Upper lobe of left lung (tissue), 6 donors: Measurements from ENCODE around the gene DCANP1. TPM values are rescaled to one million over a fixed set of nuclear protein-coding genes. Genes with fewer than 3 reads are reported as not detected.
A peak's percentile ranks its signal among the peaks of the same experiment; 100 is the strongest.

Source experiments
- ATAC-seq, 2 donors: fragments of 200-7000 bp; cut with Tn5 transposase; one replicate each; pipeline ENCODE4 v1.9.1; 2022; ENCODE audit warnings: mild to moderate bottlenecking in 2 of 2, moderate library complexity in 2 of 2; ENCODE audit not compliant: low FRiP score in 2 of 2
- DNase-seq, 2 donors: peaks; one replicate each; pipeline ENCODE4 v3.0.0-alpha.2; 2019 to 2020
- H3K27ac ChIP-seq, 4 donors: fragments of 200-600 bp; sonication (generic); one replicate each; pipeline ENCODE4 v1.5.1; 2016 to 2019
- H3K27me3 ChIP-seq, 4 donors: fragments of 200-600 bp; sonication (generic); one replicate each; pipeline ENCODE4 v1.5.1; 2017 to 2019
- H3K36me3 ChIP-seq, 4 donors: fragments of 200-600 bp; sonication (generic); one replicate each; pipeline ENCODE4 v1.5.1; 2016 to 2019
- H3K4me1 ChIP-seq, 4 donors: fragments of 200-600 bp; sonication (generic); one replicate each; pipeline ENCODE4 v1.5.1; 2018 to 2019
- H3K4me3 ChIP-seq, 4 donors: fragments of 200-600 bp; sonication (generic); one replicate each; pipeline ENCODE4 v1.5.1; 2017 to 2019; ENCODE audit warnings: mild to moderate bottlenecking in 2 of 4, moderate library complexity in 1 of 4
- H3K9me3 ChIP-seq, 4 donors: fragments of 200-600 bp; sonication (generic); one replicate each; pipeline ENCODE4 v1.5.1; 2018 to 2019
- CTCF ChIP-seq, 6 experiments: fragments of 450-650 bp in 4 of 6; fragments of 200-600 bp in 2 of 6; sonication (generic) in 2 of 6; IDR thresholded peaks; one replicate each; pipeline ENCODE4 v1.5.1; 2016 to 2019; ENCODE audit warnings: antibody characterized with exemption in 6 of 6
- EP300 ChIP-seq, 4 donors: sonication (generic); formaldehyde crosslinking; IDR thresholded peaks; one replicate each; pipeline ENCODE4 v1.5.1; 2017; ENCODE audit warnings: antibody characterized with exemption in 4 of 4, control low read depth in 2 of 4
- POLR2A ChIP-seq, 4 donors: fragments of 450-650 bp; IDR thresholded peaks; one replicate each; pipeline ENCODE4 v1.5.1; 2016 to 2017; ENCODE audit warnings: antibody characterized with exemption in 4 of 4, mild to moderate bottlenecking in 2 of 4
- POLR2AphosphoS5 ChIP-seq, 2 donors: sonication (generic); formaldehyde crosslinking; IDR thresholded peaks; one replicate each; pipeline ENCODE4 v1.5.1; 2017; ENCODE audit warnings: antibody characterized with exemption in 2 of 2
- WGBS, 2 donors: methylation state at CpG; one replicate each; pipeline ENCODE4 v1.1.5; 2017 to 2018; 5-methylcytosine and 5-hydroxymethylcytosine counted together
- total RNA-seq, 6 donors: library from RNA; depleted of rRNA in 4 of 6; stranded (reverse); fragments of >200 nt in 4 of 6; gene quantifications; one replicate each; pipeline versions ENCODE4 v1.1.0 to v1.2.1, GENCODE V29; 2016 to 2021
- donor health status: DM: no; HTN: no; CAD: no; lungs with moderate emphysema.
- donor health status: DM: no; HTN: yes; CAD: no; lungs with severe emphysema.

The DCANP1 gene
- total RNA-seq, 6 donors from 2014 or later = 0.11 to 1.0 (median 0.27) TPM; not detected in 2

DNA sequence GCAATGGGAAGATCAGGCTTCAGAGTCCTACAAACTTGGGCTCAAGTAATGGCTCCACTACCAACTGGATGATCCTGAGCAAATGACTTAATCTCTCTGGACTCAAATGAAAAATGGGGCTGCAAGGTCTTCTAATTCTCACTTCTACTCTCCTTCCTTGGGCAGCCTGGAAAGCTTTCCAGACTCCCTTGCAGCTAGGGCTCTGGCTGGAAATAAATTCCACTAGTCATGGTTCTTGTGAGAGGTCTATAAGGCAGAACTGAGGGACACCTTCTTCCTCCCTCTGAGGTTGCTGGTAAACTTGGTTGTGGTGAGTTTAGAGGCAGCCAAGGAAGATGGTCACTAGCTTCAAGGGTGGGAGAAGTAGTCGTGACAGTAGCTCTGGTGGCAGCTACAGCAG lies 18.6 kb downstream of the DCANP1 start:
- ATAC-seq (no peak), DNase-seq (no peak)
- H3K27ac ChIP-seq = no peak overlapping the region
- H3K4me1 ChIP-seq = peaks cover 0 to 11% (median 3%) of the 10 kb centered on the region in 4 donors
- no peaks in the 10 kb centered on the region for H3K36me3 ChIP-seq
- no peak overlapping the region for H3K4me3 ChIP-seq
- 72 to 86% methylated on average over 1 of the region's 1 CpG for WGBS, 2 donors
- no peaks in the 10 kb centered on the region for H3K27me3 ChIP-seq
- H3K9me3 ChIP-seq = peaks cover 0 to 7% (median 2%) of the 10 kb centered on the region in 4 donors
- no peak for TF ChIP-seq POLR2AphosphoS5 (IDR thresholded peaks at IDR 0.05)
- no peak for TF ChIP-seq EP300 (IDR thresholded peaks at IDR 0.05)
- TF ChIP-seq CTCF (IDR thresholded peaks at IDR 0.05) = no peak
- TF ChIP-seq POLR2A (IDR thresholded peaks at IDR 0.05) = no peak

GRCh38 chr5:135426102-135427082 lies 20.8 kb downstream of the DCANP1 start:
- 40 to 43% methylated on average over 7 of the region's 7 CpGs for WGBS, 2 donors
- Histone ChIP-seq H3K27me3 (no peaks in the 10 kb centered on the region), H3K36me3 (no peaks in the 10 kb centered on the region), H3K27ac (peak overlapping the region in 2 of 4 donors; percentile 36 to 38), H3K9me3 (peaks cover 0 to 7% (median 2%) of the 10 kb centered on the region in 4 donors), H3K4me3 (no peak overlapping the region), H3K4me1 (peaks cover 0 to 8% (median 3%) of the 10 kb centered on the region in 4 donors)
- ATAC-seq (peak; percentile 64 to 83), DNase-seq (no peak)
- TF ChIP-seq CTCF (IDR thresholded peaks at IDR 0.05) = peak; percentile 33 to 68 (median 46)
- no peak for TF ChIP-seq EP300 (IDR thresholded peaks at IDR 0.05)

GRCh38 chr5:135425641-135426040 lies 21.5 kb downstream of the DCANP1 start:
- DNase-seq (no peak), ATAC-seq (no peak)
- Histone ChIP-seq H3K9me3 (peaks cover 0 to 7% (median 2%) of the 10 kb centered on the region in 4 donors), H3K36me3 (no peaks in the 10 kb centered on the region), H3K27ac (peak overlapping the region in 2 of 4 donors; percentile 36 to 38), H3K4me1 (peaks cover 0 to 8% (median 3%) of the 10 kb centered on the region in 4 donors), H3K27me3 (no peaks in the 10 kb centered on the region), H3K4me3 (no peak overlapping the region)
- 43 to 56% methylated on average over 2 of the region's 2 CpGs for WGBS, 2 donors
- TF ChIP-seq CTCF (IDR thresholded peaks at IDR 0.05) = no peak
- TF ChIP-seq EP300 (IDR thresholded peaks at IDR 0.05) = no peak
- TF ChIP-seq POLR2AphosphoS5 (IDR thresholded peaks at IDR 0.05) = no peak
- no peak for TF ChIP-seq POLR2A (IDR thresholded peaks at IDR 0.05)

DNA sequence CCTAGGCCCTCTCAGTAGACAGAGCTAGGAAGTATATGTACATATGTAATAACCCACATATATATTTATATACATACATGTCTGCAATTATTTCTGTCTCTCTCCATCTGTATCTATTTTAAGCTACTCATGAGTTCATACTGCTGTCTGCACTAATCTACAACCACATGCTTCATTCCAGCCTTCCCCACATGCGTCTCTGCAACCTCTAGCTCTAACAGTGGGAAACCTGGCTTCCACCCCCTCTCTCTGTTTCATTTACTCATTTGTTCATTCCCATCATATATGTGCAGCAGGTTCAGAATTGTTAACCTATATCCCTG lies 23.3 kb downstream of the DCANP1 start:
- H3K27me3 ChIP-seq = no peaks in the 10 kb centered on the region
- peaks cover 0 to 8% (median 3%) of the 10 kb centered on the region in 4 donors for H3K4me1 ChIP-seq
- WGBS, 2 donors = 50 to 75% methylated on average over 1 of the region's 1 CpG
- no peaks in the 10 kb centered on the region for H3K36me3 ChIP-seq
- DNase-seq = no peak
- TF ChIP-seq POLR2A (IDR thresholded peaks at IDR 0.05) (no peak), EP300 (IDR thresholded peaks at IDR 0.05) (no peak), POLR2AphosphoS5 (IDR thresholded peaks at IDR 0.05) (no peak), CTCF (IDR thresholded peaks at IDR 0.05) (no peak)
- no peak overlapping the region for H3K4me3 ChIP-seq
- peak overlapping the region in 1 of 4 donors; percentile 38 for H3K27ac ChIP-seq
- peaks cover 0 to 7% (median 2%) of the 10 kb centered on the region in 4 donors for H3K9me3 ChIP-seq
- no peak for ATAC-seq
